HG03175 (cell line): ENCODE data around the gene RPS6KB2.
"Not testable (repeated sequence)": the region's sequence is repeated elsewhere in the genome, so short reads cannot be mapped to it uniquely, and the experiment has no call there.

ENCODE experiments used
- ATAC-seq: cut with Tn5 transposase; IDR thresholded peaks from one replicate; pipeline ENCODE4 v1.9.1; 2021; ENCODE audit warnings: mild to moderate bottlenecking, moderate library complexity; ENCODE audit not compliant: unreplicated experiment

RPS6KB2 gene

DNA sequence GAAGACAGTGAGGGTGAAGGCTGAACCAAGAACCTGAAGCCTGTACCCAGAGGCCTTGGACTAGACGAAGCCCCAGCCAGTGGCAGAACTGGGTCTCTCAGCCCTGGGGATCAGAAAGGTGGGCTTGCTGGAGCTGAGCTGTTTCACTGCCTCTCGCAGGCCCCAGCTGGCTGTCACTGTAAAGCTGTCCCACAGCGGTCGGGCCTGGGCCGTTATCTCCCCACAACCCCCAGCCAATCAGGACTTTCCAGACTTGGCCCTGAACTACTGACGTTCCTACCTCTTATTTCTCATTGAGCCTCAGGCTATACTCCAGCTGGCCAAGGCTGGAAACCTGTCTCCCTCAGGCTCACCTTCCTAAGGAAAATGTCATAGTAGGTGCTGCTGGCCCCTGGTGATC, 30.8 kb upstream of the RPS6KB2 start:
- ATAC-seq, result no peak

DNA sequence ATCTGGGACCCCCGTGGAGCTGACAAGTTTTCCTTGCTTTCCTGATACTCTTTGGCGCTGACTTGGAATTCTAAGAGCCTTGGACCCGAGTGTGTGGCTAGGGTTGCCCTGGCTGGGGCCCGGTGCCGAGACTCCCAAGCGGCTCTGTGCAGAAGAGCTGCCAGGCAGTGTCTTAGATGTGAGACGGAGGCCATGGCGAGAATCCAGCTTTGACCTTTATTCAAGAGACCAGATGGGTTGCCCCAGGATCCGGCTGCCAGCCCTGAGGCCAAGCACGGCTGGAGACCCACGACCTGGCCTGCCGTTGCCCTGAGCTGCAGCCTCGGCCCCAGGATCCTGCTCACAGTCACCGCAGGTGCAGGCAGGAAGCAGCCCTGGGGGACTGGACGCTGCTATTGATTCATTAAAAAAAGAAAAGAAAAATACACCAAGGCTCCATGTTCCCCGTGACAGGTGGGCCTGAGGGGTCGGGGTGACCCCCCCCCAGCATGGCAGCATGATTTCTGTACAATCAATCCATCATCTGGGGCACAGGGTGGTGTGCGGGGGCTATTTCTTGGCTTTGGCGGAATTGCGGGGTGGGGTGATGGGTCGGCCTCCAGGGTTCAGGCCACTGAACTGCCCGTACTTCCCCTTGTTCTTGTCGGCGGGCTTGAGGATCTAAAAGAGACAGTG, 30.2 kb upstream of the RPS6KB2 start:
- ATAC-seq, result no peak

DNA sequence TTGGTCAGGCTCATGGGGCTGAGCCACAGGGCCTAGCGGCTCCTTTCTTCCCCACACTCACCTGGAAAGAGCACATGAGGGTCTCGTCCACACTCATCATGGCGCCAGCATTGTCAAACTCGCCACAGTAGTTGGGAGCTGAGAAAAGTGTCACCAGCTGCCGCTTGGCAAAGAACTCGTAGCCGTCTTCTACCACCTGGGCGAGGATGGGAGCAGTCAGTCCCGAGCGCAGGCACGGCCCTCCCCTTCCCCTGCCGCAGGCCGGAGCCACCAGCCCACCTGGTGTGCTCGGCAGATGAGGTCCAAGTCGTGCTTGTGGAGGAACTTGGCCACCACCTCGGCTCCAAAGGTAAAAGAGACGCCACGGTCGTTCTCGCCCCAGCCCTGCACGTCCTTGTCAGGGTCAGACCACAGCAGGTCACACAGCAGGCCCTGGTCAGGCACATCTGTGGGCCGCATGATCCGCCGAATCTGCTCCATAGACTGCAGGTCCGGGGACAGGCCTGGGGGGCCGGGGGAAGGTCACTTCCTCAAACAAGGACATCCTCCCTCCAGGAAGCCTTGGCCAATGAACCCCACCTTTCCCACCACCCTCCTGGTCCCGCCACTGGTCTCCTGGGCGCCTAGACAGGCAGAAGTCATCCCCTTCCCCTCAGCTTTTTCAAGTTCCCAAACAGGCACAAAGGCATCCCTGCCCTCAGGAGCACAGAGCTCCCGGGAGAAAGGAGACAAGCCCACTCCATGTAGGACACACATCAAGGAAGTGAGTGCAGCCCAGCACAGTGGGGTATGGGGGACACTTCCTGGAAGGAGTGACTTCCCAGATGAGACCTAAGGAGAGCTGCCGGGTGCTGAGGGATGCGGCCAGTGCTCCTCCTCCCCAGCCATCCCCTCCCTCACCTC, 29.4 kb upstream of the RPS6KB2 start:
- no peak for ATAC-seq

GRCh38 chr11:67400251-67400941, 27.9 kb upstream of the RPS6KB2 start:
- ATAC-seq, result no peak

DNA sequence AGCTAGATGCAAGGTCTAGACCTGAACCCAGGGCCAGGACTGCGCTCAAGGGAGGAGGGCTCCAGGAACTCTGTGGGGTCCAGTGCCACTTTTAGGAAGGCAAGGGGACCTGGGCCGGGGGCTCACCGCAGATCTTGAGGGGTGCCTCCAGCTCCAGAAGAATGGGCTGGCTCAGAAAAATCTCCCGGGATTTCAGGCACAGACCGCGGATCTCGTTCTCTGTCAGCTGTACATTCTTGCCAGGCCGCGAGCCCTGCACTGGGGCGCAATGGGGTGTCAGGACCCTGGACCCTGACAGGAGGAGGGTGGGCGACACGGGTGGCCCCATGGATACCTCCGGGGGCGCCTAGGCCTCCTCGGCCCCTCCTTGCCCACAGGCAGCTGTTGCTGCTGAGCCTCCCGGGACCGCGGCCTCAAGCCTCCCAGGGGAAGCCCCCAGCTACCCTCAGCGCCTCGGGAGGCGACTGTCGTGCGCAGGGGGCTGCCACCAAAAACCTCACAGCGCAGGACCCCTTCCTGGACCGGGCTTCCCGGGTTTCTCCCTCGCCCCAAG, 27.3 kb upstream of the RPS6KB2 start:
- peak; percentile 18 for ATAC-seq

DNA sequence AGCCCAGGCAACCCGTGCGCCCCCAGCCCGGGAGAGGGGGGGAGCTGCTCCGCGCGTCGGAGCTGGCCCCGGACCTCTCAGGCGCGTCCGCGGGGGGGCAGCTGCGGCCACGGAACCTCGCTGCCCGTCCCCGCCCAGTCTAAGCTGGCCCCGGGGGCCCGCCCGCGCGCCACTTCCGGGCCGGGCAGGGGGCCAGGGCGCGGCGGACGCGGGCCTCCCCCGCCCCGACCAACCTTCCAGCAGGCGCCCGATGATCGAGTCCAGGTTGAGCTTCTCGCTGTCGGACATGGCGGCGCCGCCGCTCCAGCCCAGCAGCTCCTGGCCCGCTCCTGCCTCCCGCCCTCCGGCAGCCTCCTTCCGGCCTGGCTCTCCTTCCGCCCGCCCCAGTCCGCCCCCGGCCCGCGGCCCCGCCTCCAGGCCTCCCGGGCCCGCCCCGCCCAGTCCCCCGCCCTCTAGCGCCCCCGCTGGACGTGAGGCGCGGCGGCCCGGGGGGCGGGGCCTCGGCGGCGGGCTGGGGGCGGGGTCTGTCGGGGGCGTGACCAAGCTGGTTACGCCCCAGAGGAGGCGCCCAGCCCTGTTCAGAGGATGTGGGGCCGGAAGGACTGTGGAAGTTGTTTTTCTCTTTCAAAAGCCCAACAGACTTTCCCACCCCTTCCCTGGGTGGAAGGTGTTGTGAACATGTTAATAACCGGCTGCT, 26.7 kb upstream of the RPS6KB2 start, which contains the start of gene PPP1CA:
Gene PPP1CA, minus strand, starts transcription at position 364 of the 697 bp plus-strand sequence. Its CDS starts 76 bp downstream, at position 288.
- peak; percentile 72 for ATAC-seq

GRCh38 chr11:67402192-67402839, 26.0 kb upstream of the RPS6KB2 start:
- not testable (repeated sequence) for ATAC-seq

DNA sequence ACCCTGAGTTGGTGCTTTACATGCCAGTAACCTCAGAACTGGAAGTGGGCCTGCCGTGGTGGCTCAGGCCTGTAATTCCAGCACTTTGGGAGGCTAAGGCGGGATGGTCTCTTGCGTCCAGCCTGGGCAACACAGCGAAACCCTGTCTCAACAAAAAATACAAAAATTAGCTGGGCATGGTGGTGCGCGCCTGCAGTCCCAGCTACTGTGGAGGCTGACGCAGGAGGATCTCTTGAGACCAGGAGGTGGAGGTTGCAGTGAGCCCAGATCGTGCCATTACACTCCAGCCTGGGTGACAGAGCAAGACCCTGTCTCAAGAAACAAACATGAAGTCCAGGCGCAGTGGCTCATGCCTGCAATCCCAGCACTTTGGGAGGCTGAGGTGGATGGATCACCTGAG, 25.2 kb upstream of the RPS6KB2 start:
- ATAC-seq, result not testable (repeated sequence)

- no peak for ATAC-seq
These were observed 23.6 kb upstream of the RPS6KB2 start for GRCh38 chr11:67404515-67405195.

GRCh38 chr11:67405196-67405567, 23.1 kb upstream of the RPS6KB2 start:
- ATAC-seq, result no peak

- ATAC-seq, result no peak
These were observed 22.5 kb upstream of the RPS6KB2 start for GRCh38 chr11:67405688-67406339.

GRCh38 chr11:67406420-67406968, 21.8 kb upstream of the RPS6KB2 start:
- no peak for ATAC-seq

DNA sequence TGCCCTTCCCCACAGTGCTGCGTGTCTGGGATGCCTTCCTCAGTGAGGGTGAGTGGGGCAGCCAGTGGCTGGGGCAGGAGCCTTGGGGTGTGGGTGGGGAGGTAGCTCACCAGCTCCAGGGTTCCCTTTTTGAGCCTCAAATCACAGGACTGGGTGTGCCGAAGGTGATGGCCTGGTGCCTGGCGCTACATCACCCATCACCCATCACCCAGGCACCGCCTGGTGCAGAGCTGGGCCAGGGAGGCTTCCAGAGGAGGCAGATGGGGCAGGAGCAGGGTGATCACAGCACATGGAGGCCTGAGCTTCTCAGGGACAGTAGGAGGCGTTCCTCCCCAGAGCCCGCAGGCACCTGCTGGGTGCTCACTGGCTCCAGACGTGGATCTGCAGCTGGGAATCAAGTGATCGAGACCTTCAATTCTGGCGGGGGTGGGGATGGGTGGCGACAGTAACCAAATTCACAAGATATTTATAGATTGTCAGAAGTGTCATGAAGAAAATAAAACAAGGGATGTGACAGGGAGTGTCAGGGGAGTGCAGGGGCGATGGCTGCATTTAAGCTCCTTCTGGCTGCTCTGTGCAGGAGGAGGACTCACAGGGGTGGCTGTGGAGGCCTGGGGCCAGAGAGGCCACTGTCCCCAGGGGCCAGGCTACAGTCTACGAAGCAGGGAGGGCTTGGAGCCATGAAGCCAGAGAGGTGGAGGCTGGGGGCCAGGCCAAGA, 21.2 kb upstream of the RPS6KB2 start:
- ATAC-seq, result no peak

DNA sequence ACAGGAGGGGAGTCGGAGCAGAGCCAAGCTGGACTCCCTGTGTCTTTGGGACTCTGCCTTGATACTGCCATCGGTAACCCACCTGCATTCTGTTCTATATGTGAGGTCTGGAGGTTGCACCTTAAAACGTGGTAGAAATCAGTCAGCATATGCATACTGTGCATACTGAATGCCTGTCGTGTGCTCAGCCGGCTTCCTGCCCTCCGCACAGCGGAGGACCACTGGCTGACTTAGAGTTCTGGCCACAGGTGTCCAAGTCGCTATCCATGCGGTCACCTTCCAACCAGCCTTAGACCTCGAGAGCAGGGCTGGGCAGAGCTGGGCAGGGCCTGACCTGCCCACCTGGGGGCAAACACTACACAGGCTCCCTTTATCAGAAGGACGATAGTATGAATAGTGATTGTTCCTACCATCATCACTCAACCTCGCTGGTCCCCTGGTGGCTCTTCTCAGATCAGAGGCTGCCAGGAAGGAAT, 20.6 kb upstream of the RPS6KB2 start:
- no peak for ATAC-seq

GRCh38 chr11:67408437-67409200, 19.7 kb upstream of the RPS6KB2 start:
- no peak for ATAC-seq

- ATAC-seq, result peak; percentile 56
These were observed 19.0 kb upstream of the RPS6KB2 start for GRCh38 chr11:67409261-67409666.

GRCh38 chr11:67409781-67410368, 18.4 kb upstream of the RPS6KB2 start:
- ATAC-seq, result no peak
